Metanephros (tissue), 1 donor: ENCODE measurements around the gene MED13. TPM values are rescaled to one million over a fixed set of nuclear protein-coding genes. Genes with fewer than 3 reads are reported as not detected.

Experiments
- total RNA-seq: library from RNA; depleted of rRNA; stranded (reverse); fragments of >200 nt; gene quantifications from one replicate; pipeline ENCODE4 v1.2.3, GENCODE V29; 2014

The MED13 gene, protein sequence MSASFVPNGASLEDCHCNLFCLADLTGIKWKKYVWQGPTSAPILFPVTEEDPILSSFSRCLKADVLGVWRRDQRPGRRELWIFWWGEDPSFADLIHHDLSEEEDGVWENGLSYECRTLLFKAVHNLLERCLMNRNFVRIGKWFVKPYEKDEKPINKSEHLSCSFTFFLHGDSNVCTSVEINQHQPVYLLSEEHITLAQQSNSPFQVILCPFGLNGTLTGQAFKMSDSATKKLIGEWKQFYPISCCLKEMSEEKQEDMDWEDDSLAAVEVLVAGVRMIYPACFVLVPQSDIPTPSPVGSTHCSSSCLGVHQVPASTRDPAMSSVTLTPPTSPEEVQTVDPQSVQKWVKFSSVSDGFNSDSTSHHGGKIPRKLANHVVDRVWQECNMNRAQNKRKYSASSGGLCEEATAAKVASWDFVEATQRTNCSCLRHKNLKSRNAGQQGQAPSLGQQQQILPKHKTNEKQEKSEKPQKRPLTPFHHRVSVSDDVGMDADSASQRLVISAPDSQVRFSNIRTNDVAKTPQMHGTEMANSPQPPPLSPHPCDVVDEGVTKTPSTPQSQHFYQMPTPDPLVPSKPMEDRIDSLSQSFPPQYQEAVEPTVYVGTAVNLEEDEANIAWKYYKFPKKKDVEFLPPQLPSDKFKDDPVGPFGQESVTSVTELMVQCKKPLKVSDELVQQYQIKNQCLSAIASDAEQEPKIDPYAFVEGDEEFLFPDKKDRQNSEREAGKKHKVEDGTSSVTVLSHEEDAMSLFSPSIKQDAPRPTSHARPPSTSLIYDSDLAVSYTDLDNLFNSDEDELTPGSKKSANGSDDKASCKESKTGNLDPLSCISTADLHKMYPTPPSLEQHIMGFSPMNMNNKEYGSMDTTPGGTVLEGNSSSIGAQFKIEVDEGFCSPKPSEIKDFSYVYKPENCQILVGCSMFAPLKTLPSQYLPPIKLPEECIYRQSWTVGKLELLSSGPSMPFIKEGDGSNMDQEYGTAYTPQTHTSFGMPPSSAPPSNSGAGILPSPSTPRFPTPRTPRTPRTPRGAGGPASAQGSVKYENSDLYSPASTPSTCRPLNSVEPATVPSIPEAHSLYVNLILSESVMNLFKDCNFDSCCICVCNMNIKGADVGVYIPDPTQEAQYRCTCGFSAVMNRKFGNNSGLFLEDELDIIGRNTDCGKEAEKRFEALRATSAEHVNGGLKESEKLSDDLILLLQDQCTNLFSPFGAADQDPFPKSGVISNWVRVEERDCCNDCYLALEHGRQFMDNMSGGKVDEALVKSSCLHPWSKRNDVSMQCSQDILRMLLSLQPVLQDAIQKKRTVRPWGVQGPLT (N-terminal part only)
- 78.4 TPM for total RNA-seq

GRCh38 chr17:62064791-62065563 lies at the start of gene MED13:
TSS of gene MED13 (minus strand) at chr17:62065278. CDS start at chr17:62065205, 73 bp downstream.

GRCh38 chr17:61927208-61928100 lies 137.6 kb downstream of the MED13 start, which contains the start of gene INTS2:
TSS of gene INTS2 (minus strand) at chr17:61927982. CDS start at chr17:61926644, 1,338 bp downstream.

Other genes starting within 250 kb of the MED13 start
- gene BRIP1, start 201.8 kb downstream of the MED13 start, total RNA-seq = 7.8 TPM
- 15.5 TPM for gene INTS2, start 137.3 kb downstream of the MED13 start, total RNA-seq